ENCODE data around the gene SLC44A5.
"Not testable (repeated sequence)": the region's sequence is repeated elsewhere in the genome, so short reads cannot be mapped to it uniquely, and the experiment has no call there.

The SLC44A5 gene

DNA sequence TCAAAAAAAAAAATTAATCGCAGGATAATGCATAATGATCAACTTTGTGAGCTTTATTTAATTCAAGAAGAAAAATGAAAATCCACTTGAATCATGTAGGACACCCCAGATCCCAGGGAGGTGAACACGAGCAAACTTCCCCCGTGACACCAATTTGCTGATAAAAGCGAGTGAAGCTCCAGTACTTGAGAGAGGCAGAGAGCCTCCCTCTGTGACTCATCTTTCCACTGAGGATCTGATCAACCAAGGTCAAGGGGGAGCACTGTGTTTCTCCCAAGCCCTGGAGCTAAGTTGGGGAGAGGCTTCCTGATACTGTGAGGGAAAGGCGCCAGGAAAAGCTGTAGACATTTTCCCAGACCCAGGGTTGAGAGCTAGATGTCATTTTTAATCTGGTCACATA is 160.9 kb downstream of the SLC44A5 start:
- no peak for DNase-seq (ENCODE audit: low spot score)

DNA sequence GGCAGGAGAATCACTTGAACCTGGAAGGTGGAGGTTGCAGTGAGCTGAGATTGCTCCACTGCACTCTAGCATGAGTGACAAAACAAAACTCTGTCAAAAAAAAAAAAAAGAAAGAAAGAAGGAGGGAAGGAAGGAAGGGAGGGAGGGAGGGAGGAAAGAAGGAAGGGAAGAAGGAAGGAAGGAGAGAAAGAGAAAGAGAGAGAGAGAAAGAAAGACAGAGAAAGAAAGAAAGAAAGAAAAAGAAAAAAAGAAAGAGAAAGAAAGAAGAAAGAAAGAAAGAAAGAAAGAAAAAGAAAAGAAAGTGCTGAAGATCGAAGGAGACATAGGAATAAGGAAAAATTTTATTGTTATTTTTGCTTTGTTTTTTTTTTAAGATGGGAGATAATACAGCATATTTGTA is 166.7 kb downstream of the SLC44A5 start:
- DNase-seq (ENCODE audit: low spot score): no peak

DNA sequence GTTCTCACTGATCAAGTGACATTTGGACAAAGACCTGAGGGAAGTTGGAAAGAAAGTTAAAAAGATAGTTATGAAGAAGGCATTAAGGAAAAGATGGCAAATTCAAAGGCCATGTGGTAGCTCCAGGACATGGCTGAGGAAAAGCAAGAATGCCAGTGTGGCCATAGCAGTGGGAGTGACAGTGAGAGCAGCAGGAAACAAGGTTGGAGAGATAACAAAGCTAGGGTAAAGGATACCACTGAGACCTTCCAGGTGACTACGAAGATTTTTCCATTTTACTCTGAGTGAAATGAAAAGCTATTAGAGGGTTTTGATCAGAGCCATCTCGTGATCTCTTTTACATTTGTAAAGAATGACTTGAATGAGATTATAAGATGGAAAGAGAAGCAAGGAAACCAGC is 170.6 kb downstream of the SLC44A5 start:
- DNase-seq (ENCODE audit: low spot score): no peak

DNA sequence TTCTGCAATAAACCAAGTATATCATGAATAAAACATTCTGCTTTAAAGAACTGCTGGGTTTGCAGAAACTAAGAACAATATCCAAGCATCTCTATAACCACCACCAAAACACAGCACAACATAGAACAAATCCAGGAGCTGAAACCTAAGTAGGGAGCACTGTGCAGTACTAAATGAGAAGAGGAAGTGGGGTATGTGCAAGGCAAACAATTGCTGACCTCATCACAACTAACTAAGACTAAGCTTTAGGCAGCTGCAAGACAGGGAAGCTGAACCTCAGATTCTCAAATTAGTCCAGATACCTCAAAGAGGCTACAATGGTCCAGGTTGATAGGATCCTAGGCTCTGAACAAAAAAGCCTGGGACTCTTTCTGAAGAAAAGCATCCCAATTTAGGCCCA is 172.6 kb downstream of the SLC44A5 start:
- no peak for DNase-seq (ENCODE audit: low spot score)

DNA sequence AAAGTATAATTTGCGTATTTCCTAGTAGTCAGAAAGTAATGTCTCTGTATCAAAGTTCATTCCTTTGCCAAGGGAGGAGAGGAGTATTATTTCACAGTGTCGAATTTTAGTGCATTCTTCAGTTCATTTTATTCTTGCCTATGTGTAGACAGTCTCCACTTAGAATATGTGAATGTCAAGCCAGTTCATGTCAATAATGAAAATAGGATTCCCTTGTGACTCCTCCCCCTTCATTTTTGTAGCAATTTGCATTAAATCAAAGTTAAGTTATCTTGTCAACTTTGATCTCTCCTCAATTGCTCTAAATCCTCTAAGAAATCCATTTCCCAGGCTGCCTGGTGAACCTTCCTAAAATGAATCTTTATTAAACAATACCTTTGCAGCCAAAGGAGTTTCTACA is 179.1 kb downstream of the SLC44A5 start:
- DNase-seq (ENCODE audit: low spot score): no peak

GRCh38 chr1:75430526-75430925 is 180.4 kb downstream of the SLC44A5 start:
- DNase-seq (ENCODE audit: low spot score): no peak

- DNase-seq (ENCODE audit: low spot score): no peak
Observed at GRCh38 chr1:75426688-75427087, 184.2 kb downstream of the SLC44A5 start.

DNA sequence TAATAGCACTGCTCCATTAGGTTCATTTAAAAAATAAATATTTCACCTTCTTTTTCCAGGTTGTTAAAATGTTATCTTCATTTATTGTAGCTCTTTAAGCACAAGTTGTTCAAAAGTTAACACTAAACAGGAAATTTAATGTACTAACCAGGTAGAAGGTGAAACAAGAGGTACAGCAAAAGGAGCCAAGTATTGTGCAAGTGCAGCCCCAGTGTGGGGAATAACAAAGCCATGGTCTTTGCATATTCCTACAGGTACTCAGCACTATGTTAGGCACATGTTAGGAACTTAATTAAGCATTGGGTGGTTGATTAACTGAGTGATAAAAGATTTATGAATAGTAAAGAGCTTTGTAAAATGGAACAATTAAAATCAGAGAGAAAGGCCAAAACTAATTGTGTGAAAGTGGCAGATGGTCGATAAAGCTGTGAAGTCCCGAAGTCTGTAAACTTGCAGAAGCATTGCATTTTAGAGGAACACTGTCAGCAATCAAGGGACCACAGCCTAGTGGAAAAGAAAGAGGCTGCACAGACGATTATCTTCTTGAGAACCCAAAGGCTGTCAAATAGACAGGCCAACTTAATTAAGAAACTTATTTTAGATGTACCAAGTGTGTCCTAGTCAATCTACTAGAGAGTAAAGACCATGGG is 185.8 kb downstream of the SLC44A5 start:
- DNase-seq (ENCODE audit: low spot score): no peak

DNA sequence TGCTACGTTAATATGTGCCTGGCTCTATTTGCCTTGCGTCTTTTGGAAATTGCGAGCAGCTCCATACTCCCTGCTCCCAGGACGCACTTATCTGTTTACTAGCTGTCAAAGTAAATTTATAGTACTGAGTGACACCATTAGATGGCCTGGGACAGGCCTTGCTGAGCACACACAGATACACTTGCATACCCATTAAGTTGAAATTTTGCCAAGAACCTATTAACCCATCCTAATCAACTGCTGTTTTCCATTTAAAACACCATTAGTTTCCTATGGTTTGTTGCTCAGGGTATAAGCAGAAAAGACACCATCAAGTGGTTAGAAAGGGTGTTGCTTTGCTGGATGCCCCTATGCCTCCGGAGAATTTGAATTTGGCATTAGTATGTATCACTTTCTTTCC is 187.3 kb downstream of the SLC44A5 start:
- no peak for DNase-seq (ENCODE audit: low spot score)

DNA sequence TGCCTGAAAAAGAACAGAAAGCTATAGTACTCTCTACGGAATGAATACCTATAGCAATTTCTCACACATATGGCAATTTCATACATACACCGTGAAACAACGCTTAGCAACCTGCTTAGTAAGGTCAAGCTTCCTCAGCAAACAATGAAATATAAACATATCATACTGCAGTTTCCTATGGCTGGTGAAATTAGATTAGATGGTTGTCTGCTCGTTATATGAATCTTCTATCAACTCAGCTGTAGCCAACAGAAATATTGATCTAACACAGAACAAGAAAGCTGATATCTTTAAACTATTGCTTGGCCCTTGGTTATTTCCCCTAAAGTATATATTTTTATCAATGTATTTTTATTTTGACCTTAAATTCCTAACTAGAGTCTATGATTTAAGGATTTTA is 187.8 kb downstream of the SLC44A5 start:
- no peak for DNase-seq (ENCODE audit: low spot score)

DNA sequence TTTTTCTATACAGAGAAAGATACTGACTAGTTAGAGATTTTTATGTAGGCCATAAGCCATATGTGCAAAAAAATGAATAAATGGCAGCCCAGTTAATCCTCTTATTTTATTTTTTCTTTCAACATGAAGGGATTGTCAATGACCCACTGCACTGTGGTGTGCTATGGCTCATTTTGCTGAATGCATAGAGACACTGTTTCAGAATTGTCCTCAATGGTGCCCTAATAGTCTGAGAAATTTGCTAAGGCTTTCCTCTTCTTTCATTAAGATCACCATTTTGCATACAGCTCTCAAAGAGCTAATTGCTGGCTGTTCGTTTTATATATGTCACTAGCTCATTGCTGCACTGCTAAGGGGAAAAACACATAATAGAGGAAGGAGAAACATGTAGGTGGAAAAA is 189.5 kb downstream of the SLC44A5 start:
- no peak for DNase-seq (ENCODE audit: low spot score)

- no peak for DNase-seq (ENCODE audit: low spot score)
Observed at GRCh38 chr1:75415187-75415586, 195.7 kb downstream of the SLC44A5 start.

GRCh38 chr1:75412616-75413015 is 198.3 kb downstream of the SLC44A5 start:
- DNase-seq (ENCODE audit: low spot score): no peak

GRCh38 chr1:75404681-75405080 is 206.2 kb downstream of the SLC44A5 start:
- not testable (repeated sequence) for DNase-seq (ENCODE audit: low spot score)

- DNase-seq (ENCODE audit: low spot score): not testable (repeated sequence)
Observed at GRCh38 chr1:75403147-75403646, 207.7 kb downstream of the SLC44A5 start.

- no peak for DNase-seq (ENCODE audit: low spot score)
Observed at GRCh38 chr1:75400716-75401115, 210.2 kb downstream of the SLC44A5 start.

DNA sequence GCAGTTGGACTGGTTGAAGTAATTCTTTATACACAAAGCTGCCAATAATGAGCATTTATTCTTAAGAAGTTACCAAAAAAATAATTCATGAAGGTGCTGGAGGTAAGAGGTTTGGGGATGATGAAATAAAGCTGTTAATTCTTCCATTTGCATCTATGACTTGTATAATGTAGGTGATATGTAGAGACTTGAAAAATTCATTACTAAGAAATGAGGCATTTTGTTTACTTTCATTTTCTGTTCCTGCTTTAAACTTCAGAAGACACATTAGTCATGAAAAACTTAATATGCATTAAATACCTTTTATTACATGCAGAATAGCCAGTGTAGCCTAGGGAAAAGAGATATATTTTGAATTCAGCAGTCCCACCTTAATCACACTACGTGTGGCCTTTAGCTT is 214.2 kb downstream of the SLC44A5 start:
- DNase-seq (ENCODE audit: low spot score): no peak

DNA sequence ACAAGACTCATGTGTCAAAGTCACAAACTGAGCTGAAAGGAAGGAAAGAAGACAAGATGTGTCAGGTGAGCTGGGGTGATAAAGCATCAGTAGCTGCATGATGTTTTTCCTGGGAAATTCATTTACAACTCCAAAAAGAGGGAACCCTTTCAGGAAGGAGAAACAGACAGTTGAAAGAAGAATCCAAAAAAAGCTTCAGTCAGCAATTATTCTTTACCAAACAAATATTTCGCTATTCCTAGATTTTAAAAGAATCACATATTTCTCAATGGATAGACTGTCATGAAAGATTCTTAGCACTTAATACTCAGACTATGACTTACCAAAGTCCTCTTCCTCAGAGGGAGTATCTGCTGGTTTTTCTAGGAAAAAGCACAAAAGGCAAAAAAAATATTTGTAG is 214.7 kb downstream of the SLC44A5 start:
- no peak for DNase-seq (ENCODE audit: low spot score)

DNA sequence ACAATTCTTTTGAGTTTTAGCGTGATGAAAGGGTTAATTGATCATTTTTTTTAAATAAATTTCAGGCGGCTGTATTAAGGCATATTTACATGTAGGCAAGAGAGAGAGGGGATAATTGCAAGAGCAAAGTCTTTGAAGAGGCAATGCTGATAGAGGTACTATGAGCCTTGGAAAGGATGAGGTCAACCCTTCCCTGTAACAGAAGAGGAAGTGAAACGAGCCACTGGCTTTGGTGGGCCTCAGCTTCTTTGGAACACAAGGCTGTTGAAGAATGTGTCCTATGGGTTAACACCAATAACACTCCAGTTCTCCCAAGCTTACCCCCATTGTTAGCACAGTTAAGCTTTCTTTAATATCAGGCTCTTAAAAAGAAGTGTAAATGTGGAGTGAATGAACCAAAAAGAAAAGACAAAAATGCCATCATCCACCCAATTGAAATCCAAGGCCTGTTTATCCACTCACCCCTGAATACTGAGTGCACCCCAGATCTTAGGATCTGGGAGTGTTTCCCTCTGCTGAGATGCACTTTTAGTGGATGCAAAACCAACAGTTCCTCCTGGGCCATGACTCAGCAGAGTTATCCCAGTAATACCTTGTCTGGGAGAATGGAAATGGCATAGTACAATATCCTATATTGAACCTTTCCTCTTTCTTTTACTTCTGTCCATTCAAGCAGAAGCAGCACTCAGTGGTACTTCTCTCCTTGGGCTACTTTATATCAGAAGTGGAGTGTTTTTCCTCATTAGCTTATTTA is 216.4 kb downstream of the SLC44A5 start:
- no peak for DNase-seq (ENCODE audit: low spot score)

GRCh38 chr1:75392278-75392677 is 218.6 kb downstream of the SLC44A5 start:
- no peak for DNase-seq (ENCODE audit: low spot score)

DNA sequence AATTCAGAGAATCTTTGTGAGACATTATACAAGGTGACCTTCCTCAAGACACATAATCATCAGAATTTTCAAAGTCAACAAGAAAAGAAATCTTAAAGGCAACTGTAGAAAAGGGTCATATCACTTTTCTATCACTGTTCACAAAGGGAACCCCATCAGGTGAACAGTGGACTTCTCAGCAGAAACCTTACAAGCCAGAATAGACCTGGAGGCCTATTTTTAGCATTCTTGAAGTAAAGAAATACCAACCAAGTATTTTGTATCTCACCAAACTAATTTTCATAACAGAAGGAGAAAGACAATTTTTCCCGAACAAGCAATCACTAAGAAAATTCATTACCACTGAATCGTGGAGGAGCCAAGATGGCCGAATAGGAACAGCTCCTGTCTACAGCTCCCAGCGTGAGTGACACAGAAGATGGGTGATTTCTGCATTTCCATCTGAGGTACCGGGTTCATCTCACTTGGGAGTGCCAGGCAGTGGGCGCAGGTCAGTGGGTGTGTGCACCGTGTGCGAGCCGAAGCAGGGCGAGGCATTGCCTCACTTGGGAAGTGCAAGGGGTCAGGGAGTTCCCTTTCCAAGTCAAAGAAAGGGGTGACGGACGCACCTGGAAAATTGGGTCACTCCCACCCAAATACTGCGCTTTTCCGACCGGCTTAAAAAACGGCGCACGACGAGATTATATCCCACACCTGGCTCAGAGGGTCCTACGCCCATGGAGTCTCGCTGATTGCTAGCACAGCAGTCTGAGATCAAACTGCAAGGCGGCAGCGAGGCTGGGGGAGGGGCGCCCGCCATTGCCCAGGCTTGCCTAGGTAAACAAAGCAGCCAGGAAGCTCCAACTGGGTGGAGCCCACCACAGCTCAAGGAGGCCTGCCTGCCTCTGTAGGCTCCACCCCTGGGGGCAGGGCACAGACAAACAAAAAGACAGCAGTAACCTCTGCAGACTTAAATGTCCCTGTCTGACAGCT is 235.2 kb downstream of the SLC44A5 start:
- DNase-seq (ENCODE audit: low spot score): peak; percentile 16

DNA sequence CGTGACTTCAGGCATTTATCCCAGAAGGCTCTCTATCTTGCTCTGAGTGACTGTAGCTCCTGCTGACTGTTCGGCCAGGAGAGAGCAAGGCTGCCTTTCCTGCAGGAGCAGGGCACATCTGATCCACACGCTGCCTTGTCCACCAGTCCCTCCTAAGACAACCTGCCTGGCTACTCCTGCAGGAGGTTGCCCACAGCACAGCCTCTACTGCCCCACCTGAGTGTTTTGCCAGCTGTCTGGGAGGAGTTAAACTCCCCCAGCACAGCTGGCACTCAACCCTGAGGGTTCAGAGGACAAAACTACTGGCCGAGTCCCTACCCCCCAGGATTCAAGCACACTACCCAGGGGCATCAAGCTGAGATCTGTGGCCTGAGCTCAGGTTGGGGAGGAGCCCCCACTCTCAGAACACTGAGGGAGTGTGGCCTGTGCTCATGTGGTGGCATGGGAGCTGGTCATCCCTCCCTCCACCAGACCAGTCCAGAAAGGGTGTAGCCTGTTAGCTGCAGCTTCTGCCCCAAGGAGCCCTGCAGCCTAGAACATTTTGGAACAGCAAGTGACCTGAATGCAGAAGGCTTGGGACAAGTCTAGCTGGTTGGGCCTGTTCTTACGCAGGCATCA is 237.3 kb downstream of the SLC44A5 start:
- no peak for DNase-seq (ENCODE audit: low spot score)

Data from SW480 (cell line).